PC-3 (cell line): ENCODE results near the gene THSD8.

Source experiments
- CTCF ChIP-seq: fragments of 300-600 bp; sonication (generic); conservative IDR thresholded peaks from 2 replicates; pipeline ENCODE4 v1.5.1; 2017; ENCODE audit warnings: antibody characterized with exemption, low read depth, mild to moderate bottlenecking, low read length
- EZH2 ChIP-seq: fragments of 300-600 bp; sonication (generic); IDR thresholded peaks from one replicate; pipeline ENCODE4 v1.6.1; 2017; ENCODE audit warnings: antibody characterized with exemption, mild to moderate bottlenecking, low read length; ENCODE audit not compliant: unreplicated experiment

GRCh38 chr19:12833418-12833737 is 31.5 kb downstream of the THSD8 start:
- TF ChIP-seq EZH2 (no peak), CTCF (no peak)
